ACHN (cell line): Measurements from ENCODE around the gene PDX1.

Experiments used
- DNase-seq: peaks from one replicate; pipeline ENCODE4 v3.0.0-alpha.2; 2015
- in situ Hi-C: cut with HindIII; loops from 2 replicates; pipeline ENCODE4 v1.10.0; 2017; ENCODE audit warnings: low sequenced_read_pairs, low pct_ligation_motif_present, low pct_unique_long_range_greater_than_20kb

PDX1 gene

GRCh38 chr13:27921421-27921960, 1.7 kb downstream of the PDX1 start:
- DNase-seq = no peak
- in situ Hi-C loops = no loop called here

DNA sequence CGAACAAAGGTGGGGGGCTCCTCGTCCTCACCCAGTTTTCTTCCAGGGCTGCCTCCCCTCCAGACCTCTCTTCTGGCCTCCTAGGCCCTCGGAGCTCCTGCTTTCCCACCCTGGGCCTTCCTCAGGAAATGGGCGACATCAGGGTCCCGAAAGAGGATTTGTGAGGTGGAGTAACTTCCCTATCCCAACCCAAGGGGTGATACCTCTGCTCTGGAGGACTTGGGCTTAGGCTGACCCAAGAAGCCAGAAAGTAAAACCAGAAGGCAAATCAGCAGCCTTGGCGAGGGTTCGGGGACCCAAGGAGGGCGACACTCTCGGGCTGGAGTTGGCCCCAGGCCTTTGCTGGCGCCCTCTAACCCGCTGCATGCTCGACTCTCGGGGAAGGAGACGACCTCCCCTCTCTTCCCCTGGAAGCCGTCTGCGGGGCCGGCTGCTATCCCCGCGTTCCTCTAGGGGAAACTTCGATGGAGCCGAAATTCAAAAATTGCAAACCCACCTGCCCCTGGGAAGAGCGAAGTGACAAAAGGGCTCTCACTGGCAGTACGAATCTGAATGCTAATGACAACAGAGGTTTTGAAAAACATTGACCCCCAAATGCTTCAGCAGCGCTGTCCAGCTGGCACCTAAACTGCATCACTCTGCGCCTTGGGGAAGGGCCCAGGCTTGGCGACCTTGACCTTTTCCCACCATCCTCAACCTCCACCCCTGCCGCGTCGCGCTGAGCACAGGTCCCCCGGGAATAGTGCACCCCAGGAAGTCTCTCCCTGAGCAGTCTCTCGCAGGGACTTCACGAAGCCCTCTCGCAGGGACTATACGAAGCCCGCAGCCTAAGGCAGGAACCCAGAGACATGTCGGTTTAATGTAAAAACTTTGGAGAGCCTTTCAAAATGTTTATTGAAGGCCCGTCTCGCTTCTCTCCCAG, 2.4 kb downstream of the PDX1 start:
- in situ Hi-C loops = no loop called here
- DNase-seq = no peak

DNA sequence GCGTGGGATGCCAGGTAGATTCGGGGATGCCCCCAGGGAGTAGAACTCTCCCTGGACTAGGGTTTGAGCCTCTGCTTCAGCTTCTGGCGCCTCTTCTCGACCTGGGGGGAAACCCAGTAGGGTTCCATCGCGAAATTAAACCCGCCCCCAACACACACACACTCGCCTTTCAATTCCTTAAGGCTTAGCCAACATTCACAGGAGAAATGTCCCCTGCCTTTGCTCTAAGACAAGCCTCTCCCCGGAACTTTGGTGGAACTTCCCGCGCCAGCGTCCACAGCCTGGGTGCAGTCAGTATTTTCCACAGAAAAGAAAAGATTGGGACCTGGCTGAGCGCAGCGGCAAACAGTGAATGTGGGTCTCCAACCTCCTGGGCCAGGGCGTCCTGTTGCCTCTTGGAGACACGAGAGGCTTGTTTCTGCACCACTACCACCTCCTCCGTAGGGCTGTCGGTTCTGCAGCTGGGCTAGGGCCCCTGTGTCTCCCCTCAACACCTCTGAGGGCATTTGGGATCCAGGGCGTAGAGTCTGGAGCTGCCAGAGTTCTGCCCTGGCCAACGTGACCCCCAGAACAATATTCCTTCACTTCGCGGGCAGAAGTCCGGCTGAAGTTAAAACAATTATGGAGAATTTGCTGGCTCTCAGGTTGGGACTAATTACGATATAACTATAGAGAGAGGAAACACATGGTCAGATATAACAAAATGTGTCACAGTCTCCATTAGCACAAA, 3.2 kb downstream of the PDX1 start:
- in situ Hi-C loops = no loop called here

DNA sequence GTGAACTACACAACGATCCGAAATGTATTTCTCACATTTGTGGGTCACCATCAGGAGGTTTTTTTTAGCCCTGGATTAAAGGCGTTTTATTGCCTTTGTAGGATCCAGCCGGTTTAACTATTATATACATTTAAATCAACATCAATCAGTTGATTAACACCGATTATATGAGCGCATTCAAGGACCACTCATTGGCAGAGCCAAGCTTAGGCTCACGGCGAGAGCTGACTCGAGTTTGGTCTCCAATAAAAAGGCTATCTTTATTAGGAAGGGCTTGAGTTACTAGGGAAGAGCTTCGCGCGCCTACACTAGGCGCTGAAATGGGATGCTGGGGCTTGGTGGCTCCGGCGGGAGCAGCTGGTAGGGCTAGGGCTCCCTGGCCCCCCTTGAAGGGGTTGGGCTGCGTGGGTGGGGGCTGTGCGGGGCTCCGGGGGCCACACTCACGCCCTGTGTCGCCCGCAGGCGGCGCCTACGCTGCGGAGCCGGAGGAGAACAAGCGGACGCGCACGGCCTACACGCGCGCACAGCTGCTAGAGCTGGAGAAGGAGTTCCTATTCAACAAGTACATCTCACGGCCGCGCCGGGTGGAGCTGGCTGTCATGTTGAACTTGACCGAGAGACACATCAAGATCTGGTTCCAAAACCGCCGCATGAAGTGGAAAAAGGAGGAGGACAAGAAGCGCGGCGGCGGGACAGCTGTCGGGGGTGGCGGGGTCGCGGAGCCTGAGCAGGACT, 4.2 kb downstream of the PDX1 start:
- no peak for DNase-seq
- in situ Hi-C loops = no loop called here

More for the DNA sequence above, 3.2 kb downstream of the PDX1 start:
- no peak for DNase-seq

- in situ Hi-C loops = no loop called here
- no peak for DNase-seq
Measured at GRCh38 chr13:27924529-27925141, 4.8 kb downstream of the PDX1 start.

DNA sequence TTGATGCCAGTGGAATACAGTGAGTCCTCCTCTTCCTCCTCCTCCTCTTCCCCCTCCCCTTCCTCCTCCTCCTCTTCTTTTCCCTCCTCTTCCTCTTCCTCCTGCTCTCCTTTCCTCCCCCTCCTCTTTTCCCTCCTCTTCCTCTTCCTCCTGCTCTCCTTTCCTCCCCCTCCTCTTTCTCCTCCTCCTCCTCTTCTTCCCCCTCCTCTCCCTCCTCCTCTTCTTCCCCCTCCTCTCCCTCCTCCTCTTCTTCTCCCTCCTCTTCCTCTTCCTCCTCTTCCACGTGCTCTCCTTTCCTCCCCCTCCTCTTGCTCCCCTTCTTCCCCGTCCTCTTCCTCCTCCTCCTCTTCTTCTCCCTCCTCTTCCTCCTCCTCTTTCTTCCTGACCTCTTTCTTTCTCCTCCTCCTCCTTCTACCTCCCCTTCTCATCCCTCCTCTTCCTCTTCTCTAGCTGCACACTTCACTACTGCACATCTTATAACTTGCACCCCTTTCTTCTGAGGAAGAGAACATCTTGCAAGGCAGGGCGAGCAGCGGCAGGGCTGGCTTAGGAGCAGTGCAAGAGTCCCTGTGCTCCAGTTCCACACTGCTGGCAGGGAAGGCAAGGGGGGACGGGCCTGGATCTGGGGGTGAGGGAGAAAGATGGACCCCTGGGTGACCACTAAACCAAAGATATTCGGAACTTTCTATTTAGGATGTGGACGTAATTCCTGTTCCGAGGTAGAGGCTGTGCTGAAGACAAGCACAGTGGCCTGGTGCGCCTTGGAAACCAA, 5.6 kb downstream of the PDX1 start:
- no peak for DNase-seq
- in situ Hi-C loops = no loop called here

- DNase-seq = no peak
- in situ Hi-C loops = no loop called here
Measured at GRCh38 chr13:27926644-27927434, 7.0 kb downstream of the PDX1 start.

DNA sequence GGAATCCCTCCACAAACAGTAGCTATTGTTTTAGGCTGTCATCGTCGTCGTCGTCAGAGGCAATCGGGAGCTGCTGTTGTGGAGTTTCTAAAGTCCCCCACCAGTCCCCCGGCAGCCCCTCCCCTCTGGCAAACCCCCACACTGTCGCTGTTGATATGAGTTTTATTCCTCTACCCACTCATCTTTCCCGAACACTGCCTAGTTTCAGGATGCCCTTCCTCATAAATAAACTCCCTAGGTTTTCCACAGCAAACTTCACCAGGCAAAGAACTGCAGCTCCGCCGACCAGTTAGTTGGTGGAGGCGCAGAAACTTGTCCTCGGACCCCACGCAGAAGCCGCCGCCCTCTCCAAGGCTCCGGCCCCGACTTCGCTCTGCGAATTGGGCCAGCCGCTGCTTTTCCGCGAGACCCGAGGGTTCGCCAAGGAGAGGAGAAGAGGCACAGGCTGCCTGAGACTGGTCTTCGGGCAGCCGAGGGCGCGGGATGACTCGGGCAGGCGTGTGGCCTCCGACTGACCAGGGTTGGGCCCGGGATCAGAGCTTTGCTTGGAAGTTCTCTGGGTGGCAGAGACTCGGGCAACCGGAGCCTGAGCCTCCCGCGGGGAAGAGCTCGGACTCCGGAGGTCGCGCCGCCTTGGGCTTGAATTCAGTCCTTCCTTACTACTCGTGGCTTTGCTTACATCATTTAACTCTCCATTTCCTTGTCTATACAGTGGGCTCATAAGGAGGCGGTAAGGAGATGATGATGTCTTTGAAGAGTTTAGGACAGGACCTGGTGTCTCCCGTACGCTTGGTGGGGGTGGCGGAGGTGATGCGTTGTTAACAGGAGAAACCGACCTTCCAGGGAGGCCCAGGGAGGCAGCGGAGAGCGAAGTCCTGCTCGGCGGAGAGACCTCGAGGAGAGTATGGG, 7.9 kb downstream of the PDX1 start:
- DNase-seq = no peak
- in situ Hi-C loops = no loop called here

DNA sequence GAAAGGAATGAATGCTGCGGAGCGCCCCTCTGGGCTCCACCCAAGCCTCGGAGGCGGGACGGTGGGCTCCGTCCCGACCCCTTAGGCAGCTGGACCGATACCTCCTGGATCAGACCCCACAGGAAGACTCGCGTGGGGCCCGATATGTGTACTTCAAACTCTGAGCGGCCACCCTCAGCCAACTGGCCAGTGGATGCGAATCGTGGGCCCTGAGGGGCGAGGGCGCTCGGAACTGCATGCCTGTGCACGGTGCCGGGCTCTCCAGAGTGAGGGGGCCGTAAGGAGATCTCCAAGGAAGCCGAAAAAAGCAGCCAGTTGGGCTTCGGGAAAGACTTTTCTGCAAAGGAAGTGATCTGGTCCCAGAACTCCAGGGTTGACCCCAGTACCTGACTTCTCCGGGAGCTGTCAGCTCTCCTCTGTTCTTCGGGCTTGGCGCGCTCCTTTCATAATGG, 8.6 kb downstream of the PDX1 start:
- in situ Hi-C loops = no loop called here
- DNase-seq = no peak

- no peak for DNase-seq
- in situ Hi-C loops = no loop called here
Measured at GRCh38 chr13:27928805-27929753, 9.3 kb downstream of the PDX1 start.

DNA sequence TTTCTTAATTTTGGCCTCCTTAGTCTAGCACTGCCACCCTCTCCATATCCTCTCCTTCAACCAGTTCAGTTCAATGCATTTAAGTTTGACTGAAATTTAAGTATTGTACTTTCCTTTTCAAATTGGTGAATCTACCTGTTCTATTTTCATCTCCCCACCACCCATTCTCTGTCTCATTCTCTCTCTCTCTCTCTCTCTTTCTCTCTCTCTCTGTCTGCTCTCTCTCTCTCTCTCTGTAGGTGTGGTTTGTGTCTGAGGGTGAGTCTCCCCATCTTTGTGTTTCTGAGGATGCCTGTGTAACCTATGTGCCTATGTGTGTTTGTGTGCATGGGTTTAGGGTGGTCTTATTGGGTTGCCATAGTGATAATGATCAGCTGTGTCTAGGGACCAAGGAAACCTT, 10.1 kb downstream of the PDX1 start:
- DNase-seq = no peak
- in situ Hi-C loops = no loop called here

- in situ Hi-C loops = no loop called here
- DNase-seq = no peak
Measured at GRCh38 chr13:27933118-27933517, 13.3 kb downstream of the PDX1 start.

GRCh38 chr13:27933580-27934328, 14.0 kb downstream of the PDX1 start:
- in situ Hi-C loops = no loop called here
- no peak for DNase-seq

- DNase-seq = no peak
- in situ Hi-C loops = no loop called here
Measured at GRCh38 chr13:27942972-27943371, 23.2 kb downstream of the PDX1 start.
